ENCODE measurements around the gene ANXA2. TPM values are rescaled to one million over a fixed set of nuclear protein-coding genes. Genes with fewer than 3 reads are reported as not detected.

Gene ANXA2
- polyA plus RNA-seq, 1 of the 3 experiments (the other 2 are of a cell fraction): 4,669 TPM

DNA sequence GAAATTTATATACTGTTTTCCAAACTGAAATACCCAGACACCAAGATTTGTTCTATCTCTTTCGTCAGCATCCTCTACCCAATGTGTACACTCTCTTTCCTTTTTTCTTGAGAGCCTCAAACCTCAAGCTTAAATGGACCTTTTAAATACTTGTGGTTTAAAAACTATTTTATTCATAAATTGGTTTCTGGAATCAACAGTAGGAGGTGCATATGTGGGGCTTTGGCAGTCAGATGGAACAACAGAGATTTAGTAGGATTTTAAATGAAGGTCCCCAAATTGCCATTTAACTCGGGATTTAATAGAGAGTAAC, 33.2 kb downstream of the ANXA2 start:
- Histone ChIP-seq H3K9me2 (no peaks in the 10 kb centered on the region), H3K79me2 (ENCODE audit: insufficient read depth) (peaks cover 72% of the 10 kb centered on the region), H3K4me3 (ENCODE audit: low read depth in 2 of 2, low read length in 1 of 2) (no peak overlapping the region), H3K4me1 (ENCODE audit: control insufficient read depth in 1 of 2, insufficient read depth in 2 of 2, low read depth in 1 of 2, low read length in 1 of 2) (peaks cover 12 to 46% of the 10 kb centered on the region in 2 experiments), H3K27ac (ENCODE audit: low read depth in 2 of 2, low read length in 1 of 2) (peak overlapping the region; percentile 65 to 97), H3K4me2 (no peak overlapping the region), H3F3A (replicated peaks; ENCODE audit: insufficient read depth) (peaks cover 72% of the 10 kb centered on the region), H3K9ac (peak overlapping the region; percentile 23; the same call in 1 of the 2 replicates), H2AFZ (ENCODE audit: low read depth) (no peak overlapping the region), H4K20me1 (ENCODE audit: insufficient read depth) (peaks cover 58% of the 10 kb centered on the region), H3K27me3 (ENCODE audit: insufficient read depth) (no peaks in the 10 kb centered on the region), H3K36me3 (replicated peaks in 1 of 2; ENCODE audit: control insufficient read depth in 1 of 2, insufficient read depth in 2 of 2, low read length in 1 of 2) (peaks cover 57 to 67% of the 10 kb centered on the region in 2 experiments), H3K9me3 (no peaks in the 10 kb centered on the region)
- no peak for DNase-seq
- CTCF ChIA-PET: interaction anchor here (1.1 kb wide), 1 partner anchor 39 kb away, joined by 3 read pairs; no protein-coding TSS in a partner anchor
- no peak for TF ChIP-seq GABPA (IDR thresholded peaks at IDR 0.05; ENCODE audit: low read depth)
- no peak for TF ChIP-seq TCF12 (IDR thresholded peaks at IDR 0.05)
- no peak for TF ChIP-seq RAD21 (IDR thresholded peaks at IDR 0.05; ENCODE audit: low read length)
- TF ChIP-seq MXI1 (IDR thresholded peaks at IDR 0.05; ENCODE audit: low read depth, low read length): no peak
- TF ChIP-seq CTCF (IDR thresholded peaks at IDR 0.05): no peak
- no peak for TF ChIP-seq SMC3 (IDR thresholded peaks at IDR 0.05; ENCODE audit: low read depth, low read length)
- TF ChIP-seq FOXM1 (IDR thresholded peaks at IDR 0.05; ENCODE audit: low read depth): no peak
- TF ChIP-seq MEF2A (IDR thresholded peaks at IDR 0.05; ENCODE audit: borderline replicate concordance, low read depth): no peak
- TF ChIP-seq NRF1 (IDR thresholded peaks at IDR 0.05; ENCODE audit: low read depth, low read length): no peak
- TF ChIP-seq RCOR1 (IDR thresholded peaks at IDR 0.05; ENCODE audit: low read length): no peak
- no peak for TF ChIP-seq EZH2phosphoT487 (IDR thresholded peaks at IDR 0.05; ENCODE audit: borderline replicate concordance, low read depth)
- no peak for TF ChIP-seq YY1 (IDR thresholded peaks at IDR 0.05; ENCODE audit: low read depth)
- TF ChIP-seq IRF3 (IDR thresholded peaks at IDR 0.05; ENCODE audit: low read depth, low read length): no peak
- no peak for TF ChIP-seq EP300 (IDR thresholded peaks at IDR 0.05; ENCODE audit: borderline replicate concordance in 1 of 2, low read depth in 1 of 2, low read length in 1 of 2)
- POLR2A ChIA-PET: no interaction called here
- WGBS (ENCODE audit: low lambda C conversion rate): 75% methylated on average over 2 of the region's 2 CpGs

- H4K20me1 ChIP-seq (ENCODE audit: insufficient read depth): peaks cover 62% of the 10 kb centered on the region
- peaks cover 69% of the 10 kb centered on the region for H3K79me2 ChIP-seq (ENCODE audit: insufficient read depth)
- DNase-seq: no peak
- H3K9ac ChIP-seq: peak overlapping the region; percentile 53; the same call in 1 of the 2 replicates
- H3F3A ChIP-seq (replicated peaks; ENCODE audit: insufficient read depth): peaks cover 74% of the 10 kb centered on the region
- WGBS (ENCODE audit: low lambda C conversion rate): 86% methylated on average over 17 of the region's 17 CpGs
- no peaks in the 10 kb centered on the region for H3K9me2 ChIP-seq
- H3K36me3 ChIP-seq (replicated peaks in 1 of 2; ENCODE audit: control insufficient read depth in 1 of 2, insufficient read depth in 2 of 2, low read length in 1 of 2): peaks cover 53 to 62% of the 10 kb centered on the region in 2 experiments
- peak overlapping the region; percentile 65 to 97 for H3K27ac ChIP-seq (ENCODE audit: low read depth in 2 of 2, low read length in 1 of 2)
- H3K4me1 ChIP-seq (ENCODE audit: control insufficient read depth in 1 of 2, insufficient read depth in 2 of 2, low read depth in 1 of 2, low read length in 1 of 2): peaks cover 17 to 43% of the 10 kb centered on the region in 2 experiments
- H3K4me2 ChIP-seq: peak overlapping the region; percentile 4; the same call in 1 of the 2 replicates
- ChIA-PET CTCF (interaction anchor here (1.1 to 7.0 kb wide), 5 partner anchors 31 to 156 kb away, joined by 3 to 124 read pairs (median 14); no protein-coding TSS in a partner anchor), POLR2A (no interaction called here)
- no peak overlapping the region for H3K4me3 ChIP-seq (ENCODE audit: low read depth in 2 of 2, low read length in 1 of 2)
- H3K9me3 ChIP-seq: no peaks in the 10 kb centered on the region
- H3K27me3 ChIP-seq (ENCODE audit: insufficient read depth): no peaks in the 10 kb centered on the region
- H2AFZ ChIP-seq (ENCODE audit: low read depth): no peak overlapping the region
- TF ChIP-seq MEF2A (IDR thresholded peaks at IDR 0.05; ENCODE audit: borderline replicate concordance, low read depth) (no peak), EP300 (IDR thresholded peaks at IDR 0.05; ENCODE audit: borderline replicate concordance in 1 of 2, low read depth in 1 of 2, low read length in 1 of 2) (no peak), POLR2AphosphoS5 (IDR thresholded peaks at IDR 0.05; ENCODE audit: low read depth, low read length) (0 out of 2 replicates have a peak, but pooled peaks have one; percentile 8), RAD21 (IDR thresholded peaks at IDR 0.05; ENCODE audit: low read length) (no peak), GABPA (IDR thresholded peaks at IDR 0.05; ENCODE audit: low read depth) (no peak)
- TF ChIP-seq, protein P1, sequence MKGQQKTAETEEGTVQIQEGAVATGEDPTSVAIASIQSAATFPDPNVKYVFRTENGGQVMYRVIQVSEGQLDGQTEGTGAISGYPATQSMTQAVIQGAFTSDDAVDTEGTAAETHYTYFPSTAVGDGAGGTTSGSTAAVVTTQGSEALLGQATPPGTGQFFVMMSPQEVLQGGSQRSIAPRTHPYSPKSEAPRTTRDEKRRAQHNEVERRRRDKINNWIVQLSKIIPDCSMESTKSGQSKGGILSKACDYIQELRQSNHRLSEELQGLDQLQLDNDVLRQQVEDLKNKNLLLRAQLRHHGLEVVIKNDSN (IDR thresholded peaks at IDR 0.05; ENCODE audit: borderline replicate concordance, low read depth): no peak
Observed at GRCh38 chr15:60363903-60364611, 33.7 kb downstream of the ANXA2 start.
